Fibroblast of peridontal ligament (primary cell): ENCODE measurements around the gene CDK8.
"Not testable (repeated sequence)": the region's sequence is repeated elsewhere in the genome, so short reads cannot be mapped to it uniquely, and the experiment has no call there.

ENCODE experiments used
- DNase-seq: peaks from one replicate; pipeline ENCODE4 v3.0.0-alpha.2; 2010; ENCODE audit errors: extremely low read depth

CDK8 gene

GRCh38 chr13:26253262-26253786, 605 bp upstream of the CDK8 start:
- no peak for DNase-seq

GRCh38 chr13:26254583-26255111, 718 bp downstream of the CDK8 start:
- DNase-seq = peak; percentile 29

DNA sequence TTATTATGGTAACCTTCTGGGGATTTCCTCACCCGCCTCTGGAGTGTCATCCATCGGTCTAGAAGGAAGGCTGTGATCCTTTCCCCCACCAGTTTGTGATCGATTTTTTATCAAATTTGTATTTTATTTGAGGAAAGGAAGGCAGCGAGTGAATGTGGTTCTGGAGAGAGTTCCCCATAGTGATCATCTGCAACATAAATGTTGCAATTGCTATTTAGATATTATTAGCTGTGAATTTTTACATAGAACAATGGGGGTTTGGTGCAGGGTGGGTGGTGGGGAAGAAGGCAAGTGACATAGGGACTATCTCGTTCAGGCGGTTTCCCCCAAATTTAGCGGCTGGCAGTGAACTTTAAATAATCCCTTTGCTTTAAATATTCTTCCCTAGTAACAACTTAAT, 1.2 kb downstream of the CDK8 start:
- no peak for DNase-seq

DNA sequence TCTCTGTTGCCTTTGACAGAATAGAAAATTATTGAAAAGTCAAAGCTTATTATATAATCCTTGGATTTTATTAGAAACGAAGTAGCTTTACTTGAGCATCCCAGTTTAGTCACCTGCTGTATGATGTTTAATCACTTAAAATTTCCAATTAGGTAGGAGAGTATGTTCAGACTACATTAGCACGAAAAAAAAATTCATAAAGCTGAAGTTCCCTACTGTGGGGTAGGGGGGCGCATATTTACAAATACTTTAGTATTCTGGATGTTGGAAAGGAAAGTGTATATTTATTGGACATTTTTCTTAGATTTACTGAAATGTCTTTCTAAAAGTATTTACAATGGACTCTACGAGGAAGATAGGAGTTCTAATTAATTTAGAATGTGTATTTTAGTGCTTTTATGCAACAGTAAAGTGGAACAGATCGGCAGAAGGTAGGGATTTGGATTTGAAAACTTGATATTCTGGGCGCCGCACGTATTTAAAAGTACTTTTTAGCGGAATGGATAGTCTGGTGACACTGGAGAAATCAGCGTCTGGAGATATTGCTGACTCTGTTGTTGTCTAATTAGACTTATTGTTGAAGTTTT, 1.9 kb downstream of the CDK8 start:
- DNase-seq = no peak

GRCh38 chr13:26257049-26257448, 3.1 kb downstream of the CDK8 start:
- DNase-seq = no peak

DNA sequence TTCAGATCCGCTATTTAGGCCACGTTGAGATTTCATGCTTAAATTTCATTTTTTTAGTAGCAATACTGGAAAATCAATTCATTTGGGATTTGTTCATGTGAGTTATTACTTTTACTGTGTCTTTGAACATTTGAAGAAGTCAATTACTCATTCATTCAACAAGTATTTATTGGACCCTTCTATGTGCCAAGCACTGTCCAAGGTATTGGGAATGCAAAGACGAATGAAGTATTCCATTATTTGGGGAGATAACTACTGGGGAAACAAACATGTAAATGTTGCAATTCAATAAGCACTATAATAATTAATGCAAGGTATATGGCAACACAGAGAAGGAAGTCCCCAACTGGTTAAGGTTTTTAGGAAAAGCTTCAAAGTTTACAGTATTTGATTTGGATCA, 5.7 kb downstream of the CDK8 start:
- no peak for DNase-seq

- no peak for DNase-seq
Observed at GRCh38 chr13:26262156-26262555, 8.2 kb downstream of the CDK8 start.

- DNase-seq = no peak
Observed at GRCh38 chr13:26266311-26266710, 12.4 kb downstream of the CDK8 start.

DNA sequence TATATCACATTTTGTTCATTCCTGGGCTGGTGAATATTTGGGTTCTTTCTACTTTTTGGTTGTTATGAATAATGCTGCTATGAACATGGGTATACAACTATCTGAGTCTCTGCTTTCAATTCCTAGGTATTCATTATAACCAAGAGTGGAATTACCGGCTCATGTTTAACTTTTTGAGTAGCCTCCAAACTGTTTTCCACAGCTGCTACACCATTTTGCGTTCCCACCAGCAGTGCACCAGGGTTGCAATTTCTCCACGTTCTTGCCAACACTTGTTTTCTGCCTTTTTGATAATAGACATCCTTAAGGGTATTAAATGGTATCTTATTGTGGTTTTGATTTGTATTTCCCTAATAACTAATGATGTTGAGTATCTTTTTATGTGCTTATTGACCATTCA, 16.8 kb downstream of the CDK8 start:
- no peak for DNase-seq

GRCh38 chr13:26272621-26273020, 18.7 kb downstream of the CDK8 start:
- DNase-seq = no peak

DNA sequence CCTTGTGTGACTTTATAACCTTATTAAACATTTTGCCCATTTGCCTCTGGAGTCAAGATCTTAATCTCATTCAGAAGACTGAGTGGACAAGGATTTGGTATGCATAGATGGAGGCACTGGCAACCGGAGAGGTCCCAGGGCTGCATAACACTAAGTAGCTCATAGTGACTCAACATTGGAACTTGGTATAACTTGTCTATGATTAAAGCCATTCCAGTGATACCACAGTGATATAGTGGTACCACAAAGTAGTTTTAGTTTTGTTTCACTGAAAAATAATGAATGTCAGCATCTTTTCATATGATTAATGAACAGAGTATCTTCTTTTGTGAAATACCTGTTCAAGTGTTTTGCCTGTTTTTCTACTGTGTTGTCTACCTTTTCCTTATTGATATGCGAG, 26.4 kb downstream of the CDK8 start:
- DNase-seq = peak; percentile 70

GRCh38 chr13:26280822-26281221, 26.9 kb downstream of the CDK8 start:
- DNase-seq = no peak

DNA sequence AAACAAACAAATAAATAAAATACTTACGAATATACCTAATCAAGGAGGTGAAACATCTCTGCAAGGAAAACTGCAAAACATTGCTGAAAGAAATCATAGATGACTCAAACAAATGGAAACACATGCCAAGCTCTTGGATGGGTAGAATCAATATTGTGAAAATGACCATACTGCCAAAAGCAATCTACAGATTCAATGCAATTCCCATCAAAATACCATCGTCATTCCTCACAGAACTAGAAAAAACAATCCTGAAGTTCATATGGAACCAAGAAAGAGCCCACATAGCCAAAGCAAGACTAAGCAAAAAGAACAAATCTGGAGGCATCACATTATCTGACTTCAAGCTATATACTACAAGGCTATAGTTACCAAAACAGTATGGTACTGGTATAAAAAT, 32.0 kb downstream of the CDK8 start:
- DNase-seq = not testable (repeated sequence)

- DNase-seq = not testable (repeated sequence)
Observed at GRCh38 chr13:26288838-26289237, 34.9 kb downstream of the CDK8 start.

DNA sequence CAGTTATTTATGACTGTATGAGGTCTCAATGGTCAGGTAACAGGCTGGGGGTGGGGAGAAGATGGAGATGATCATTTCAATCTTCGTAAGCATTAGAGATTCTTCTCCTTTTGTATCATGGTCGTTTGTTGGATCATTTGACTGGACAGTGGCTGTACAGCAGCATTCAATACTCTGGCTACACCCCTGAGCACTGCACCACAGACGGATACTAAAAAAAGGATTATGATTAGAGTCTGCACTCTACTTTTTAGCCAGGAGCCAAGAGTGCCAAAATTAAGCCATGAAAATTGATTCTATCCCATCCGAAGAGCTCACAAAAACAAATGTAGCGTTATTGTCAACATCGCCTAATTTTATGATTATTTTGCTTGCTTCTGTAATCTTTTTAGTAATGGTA, 41.9 kb downstream of the CDK8 start:
- DNase-seq = no peak

DNA sequence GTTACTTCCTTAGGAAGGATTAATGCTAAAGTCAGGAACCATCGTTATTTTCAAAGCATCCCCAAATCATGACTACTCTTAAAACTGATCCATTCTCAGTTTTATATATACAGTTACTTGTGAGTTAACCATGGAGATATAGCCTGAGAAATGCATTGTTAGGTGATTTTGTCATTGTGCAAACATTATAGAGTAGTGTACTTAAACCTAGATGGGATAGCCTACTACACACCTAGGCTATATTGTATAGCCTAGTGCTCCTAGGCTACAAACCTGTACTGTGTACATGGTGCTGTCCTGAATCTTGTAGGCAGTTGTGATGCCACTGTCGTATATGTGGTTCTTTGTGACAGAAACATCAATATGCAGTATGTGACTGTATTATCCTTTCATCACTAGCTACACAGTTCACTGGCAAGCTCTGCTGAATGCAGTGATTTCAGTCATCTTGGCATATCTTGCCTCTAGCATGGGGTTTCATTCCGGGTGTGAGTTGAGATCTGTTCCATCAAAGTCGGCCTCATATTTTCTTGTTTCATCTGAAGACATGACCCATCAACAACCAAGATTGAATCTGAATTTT, 45.3 kb downstream of the CDK8 start:
- DNase-seq = no peak

DNA sequence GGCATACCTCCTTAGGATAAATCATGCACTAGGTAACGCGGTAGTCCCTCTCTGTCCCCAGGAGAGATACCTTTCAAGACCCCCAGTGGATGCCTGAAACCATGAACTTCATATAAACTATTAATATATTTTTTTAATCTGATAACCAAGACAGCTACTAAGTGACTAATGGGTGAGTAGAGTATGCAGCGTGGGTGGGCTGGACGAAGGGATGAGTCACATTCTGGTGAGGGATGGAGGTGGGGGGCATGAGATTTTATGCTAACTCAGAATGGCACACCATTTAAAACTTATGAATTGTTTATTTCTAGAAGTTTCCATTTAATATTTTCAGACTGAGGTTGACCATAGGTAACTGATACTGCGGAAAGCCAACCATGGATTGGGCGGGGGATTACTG, 46.2 kb downstream of the CDK8 start:
- peak; percentile 12 for DNase-seq

GRCh38 chr13:26305676-26306075, 51.7 kb downstream of the CDK8 start:
- no peak for DNase-seq

GRCh38 chr13:26307701-26308100, 53.8 kb downstream of the CDK8 start:
- DNase-seq = no peak

DNA sequence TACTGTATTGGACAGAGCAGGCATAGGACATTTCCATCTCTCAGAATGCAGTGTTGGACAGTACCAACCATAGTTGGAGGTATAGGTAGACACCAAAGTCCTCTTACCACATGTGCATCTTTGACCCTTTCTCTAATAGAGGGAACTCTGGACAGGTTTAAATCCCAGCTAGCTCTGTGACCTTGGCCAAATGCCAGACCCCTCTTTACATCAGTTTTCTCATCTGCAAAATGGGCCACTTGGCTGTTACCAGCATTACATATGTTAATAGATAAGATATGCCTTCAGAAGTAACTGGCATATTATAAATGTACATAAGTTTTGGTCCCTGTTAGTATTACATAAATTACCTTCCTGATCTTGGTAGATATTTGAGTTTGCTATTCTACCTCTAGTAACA, 54.3 kb downstream of the CDK8 start:
- no peak for DNase-seq

DNA sequence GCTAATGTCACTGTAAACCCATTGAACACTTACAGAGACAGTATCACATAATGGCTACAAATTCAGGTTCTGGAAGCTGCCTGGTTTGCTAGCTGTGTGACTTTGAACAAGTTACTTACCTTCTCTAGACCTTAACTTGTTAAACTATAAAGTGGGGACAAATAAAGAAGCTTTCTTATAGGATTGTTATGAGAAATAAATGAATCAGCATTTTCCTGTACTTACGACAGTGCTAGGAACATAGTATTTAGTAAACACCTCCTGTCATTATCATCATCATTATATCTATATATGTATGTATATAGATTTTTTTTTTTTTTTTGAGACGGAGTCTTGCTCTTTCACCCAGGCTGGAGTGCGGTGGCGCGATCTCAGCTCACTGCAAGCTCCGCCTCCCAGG, 54.9 kb downstream of the CDK8 start:
- no peak for DNase-seq

DNA sequence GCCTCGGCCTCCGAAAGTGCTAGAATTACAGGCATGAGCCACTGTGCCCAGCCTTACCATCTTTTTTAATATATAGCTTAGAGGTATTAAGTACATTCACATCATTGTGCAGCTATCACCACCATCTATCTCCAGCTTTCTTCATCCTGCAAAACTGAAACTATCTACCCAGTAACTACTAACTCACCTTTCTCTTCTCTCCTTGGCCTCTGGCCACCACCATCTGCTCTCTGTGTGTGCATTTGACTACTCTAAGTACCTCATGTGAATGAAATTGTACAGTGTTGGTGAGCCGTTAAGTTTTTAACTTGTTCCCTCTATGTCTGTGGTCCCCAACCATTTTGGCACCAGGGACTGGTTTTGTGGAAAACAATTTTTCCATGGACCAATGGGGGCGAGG, 56.1 kb downstream of the CDK8 start:
- no peak for DNase-seq

- no peak for DNase-seq
Observed at GRCh38 chr13:26310470-26310869, 56.5 kb downstream of the CDK8 start.

GRCh38 chr13:26312019-26312418, 58.1 kb downstream of the CDK8 start:
- DNase-seq = not testable (repeated sequence)
